B cell (primary cell): Measurements from ENCODE around the gene RFX3. TPM values are rescaled to one million over a fixed set of nuclear protein-coding genes. Genes with fewer than 3 reads are reported as not detected.

Source experiments
- ATAC-seq: fragments of 200-7000 bp; cut with Tn5 transposase; one replicate; pipeline ENCODE4 v1.10.0; 2021; ENCODE audit warnings: low read depth, mild to moderate bottlenecking, moderate number of reproducible peaks, moderate library complexity
- CTCF ChIA-PET: fragments of 350-600 bp; sonication (Branson Sonifier 250); formaldehyde crosslinking; loops from one replicate; lab custom pipeline; 2021; ENCODE audit warnings: antibody characterized with exemption, inconsistent platforms; lab: Charles Lee
- POLR2A ChIA-PET: fragments of 350-600 bp; sonication (Branson Sonifier 250); formaldehyde crosslinking; loops from one replicate; lab custom pipeline; 2021; ENCODE audit warnings: antibody characterized with exemption; lab: Charles Lee
- DNase-seq: peaks from one replicate; pipeline ENCODE4 v3.0.0; 2013
- H2AFZ ChIP-seq: 2 replicates; pipeline ENCODE4 v1.6.1; 2012; ENCODE audit warnings: mild to moderate bottlenecking, low read depth, low read length; ENCODE audit not compliant: insufficient read depth, poor library complexity, severe bottlenecking
- H3K27ac ChIP-seq, 2 donors: 1 replicate in 1 of 2; 2 replicates in 1 of 2; pipeline ENCODE4 v1.5.1; 2012 to 2013; ENCODE audit warnings: low read length in 2 of 2, mild to moderate bottlenecking in 2 of 2, moderate library complexity in 1 of 2
- H3K27me3 ChIP-seq, 4 experiments: fragments of 200-600 bp in 1 of 4; sonication (generic) in 1 of 4; replicated peaks in 1 of 4; 1 replicate in 2 of 4; 2 replicates in 2 of 4; pipeline versions ENCODE4 v1.6.1 to v1.7.0; 2013 to 2016; ENCODE audit warnings: low read length in 3 of 4, mild to moderate bottlenecking in 2 of 4, mixed read lengths in 1 of 4, moderate library complexity in 1 of 4; ENCODE audit not compliant: insufficient read depth in 4 of 4, control insufficient read depth in 3 of 4; ENCODE audit errors: control extremely low read depth in 1 of 4
- H3K36me3 ChIP-seq, 2 experiments: replicated peaks in 1 of 2; 1 replicate in 1 of 2; 2 replicates in 1 of 2; pipeline versions ENCODE4 v1.6.1 to v1.7.1; 2013; ENCODE audit warnings: low read length in 1 of 2; ENCODE audit not compliant: insufficient read depth in 2 of 2, control insufficient read depth in 1 of 2; ENCODE audit errors: control extremely low read depth in 1 of 2, extremely low read depth in 1 of 2
- H3K4me1 ChIP-seq, 2 donors: fragments of 200-600 bp in 1 of 2; sonication (generic) in 1 of 2; 1 replicate in 1 of 2; 2 replicates in 1 of 2; pipeline versions ENCODE4 v1.5.1 to v1.6.1; 2013 to 2017; ENCODE audit warnings: low read length in 2 of 2; ENCODE audit not compliant: control insufficient read depth in 2 of 2, insufficient read depth in 2 of 2
- H3K4me2 ChIP-seq: replicated peaks from 2 replicates; pipeline ENCODE3; 2012; ENCODE audit warnings: mild to moderate bottlenecking, low read depth, low read length; ENCODE audit not compliant: poor library complexity, severe bottlenecking
- H3K4me3 ChIP-seq, 5 experiments: fragments of 200-600 bp in 1 of 5; sonication (generic) in 1 of 5; 1 replicate in 3 of 5; 2 replicates in 2 of 5; pipeline versions ENCODE4 v1.5.1 to v1.7.0; 2011 to 2016; ENCODE audit warnings: low read length in 4 of 5, mild to moderate bottlenecking in 4 of 5, low read depth in 2 of 5, control low read depth in 1 of 5, moderate library complexity in 1 of 5; ENCODE audit not compliant: insufficient read depth in 1 of 5; ENCODE audit errors: control extremely low read depth in 1 of 5, extremely low read depth in 1 of 5
- H3K79me2 ChIP-seq: fragments of 200-600 bp; sonication (generic); one replicate; pipeline ENCODE4 v1.6.0; 2016; ENCODE audit warnings: low read length; ENCODE audit not compliant: control insufficient read depth, insufficient read depth
- H3K9ac ChIP-seq: fragments of 200-600 bp; sonication (generic); 2 replicates; pipeline ENCODE4 v1.6.1; 2017; ENCODE audit warnings: mild to moderate bottlenecking, low read length, moderate library complexity
- H3K9me3 ChIP-seq, 3 donors: one replicate each; pipeline versions ENCODE4 v1.6.1 to v1.7.1; 2013; ENCODE audit warnings: low read length in 2 of 3; ENCODE audit not compliant: control insufficient read depth in 2 of 3, insufficient read depth in 1 of 3; ENCODE audit errors: control extremely low read depth in 1 of 3
- H4K20me1 ChIP-seq: 2 replicates; pipeline ENCODE4 v1.6.0; 2012; ENCODE audit warnings: mild to moderate bottlenecking, low read length; ENCODE audit not compliant: insufficient read depth, control insufficient read depth, poor library complexity, severe bottlenecking
- H3K27ac Mint-ChIP-seq: one replicate; pipeline ENCODE4 v1.8.0; 2021; ENCODE audit warnings: mixed read lengths
- H3K27me3 Mint-ChIP-seq: one replicate; pipeline ENCODE4 v1.8.0; 2021; ENCODE audit warnings: mixed read lengths
- H3K4me1 Mint-ChIP-seq: one replicate; pipeline ENCODE4 v1.8.0; 2021; ENCODE audit warnings: mixed read lengths
- H3K4me3 Mint-ChIP-seq: one replicate; pipeline ENCODE4 v1.8.0; 2021; ENCODE audit warnings: mixed read lengths
- H3K9me3 Mint-ChIP-seq: one replicate; pipeline ENCODE4 v1.8.0; 2022; ENCODE audit warnings: mixed read lengths; ENCODE audit not compliant: insufficient read depth
- EZH2 ChIP-seq: IDR thresholded peaks from 2 replicates; pipeline ENCODE4 v1.6.1; 2012; ENCODE audit warnings: borderline replicate concordance, low read depth, mild to moderate bottlenecking, moderate library complexity, low read length; ENCODE audit not compliant: insufficient read depth, poor library complexity, severe bottlenecking
- WGBS: methylation state at CpG from one replicate; pipeline ENCODE4 v1.1.5; 2013; ENCODE audit warnings: missing lambda C conversion rate; ENCODE audit not compliant: insufficient coverage; 5-methylcytosine and 5-hydroxymethylcytosine counted together
- intact Hi-C: fragments of 100-400 bp; cut with micrococcal nuclease; formaldehyde crosslinking; loops from one replicate; pipeline ENCODE4 v1.10.0; 2022
- polyA plus RNA-seq: library from polyadenylated mRNA; depleted of rRNA; stranded (reverse); fragments of >200 nt; gene quantifications from 2 replicates; pipeline ENCODE4 v1.2.3, GENCODE V29; 2012
- total RNA-seq, 2 donors: library from RNA; stranded (reverse); fragments of 120-200 nt in 1 of 2; gene quantifications; 1 replicate in 1 of 2; 2 replicates in 1 of 2; pipeline versions ENCODE4 v1.2.3 to v1.2.4, GENCODE V29; 2013 to 2022
- TF ChIP-seq, protein P1 (sequence below): fragments of 200-600 bp; IDR thresholded peaks from one replicate; pipeline ENCODE4 v1.8.0; 2022; ENCODE audit warnings: antibody characterized with exemption, mild to moderate bottlenecking

The RFX3 gene
- total and polyA plus RNA-seq, 2 donors (not counting 1 experiment from before 2014, with no cell fraction given), result 6.1 to 39.1 TPM

DNA sequence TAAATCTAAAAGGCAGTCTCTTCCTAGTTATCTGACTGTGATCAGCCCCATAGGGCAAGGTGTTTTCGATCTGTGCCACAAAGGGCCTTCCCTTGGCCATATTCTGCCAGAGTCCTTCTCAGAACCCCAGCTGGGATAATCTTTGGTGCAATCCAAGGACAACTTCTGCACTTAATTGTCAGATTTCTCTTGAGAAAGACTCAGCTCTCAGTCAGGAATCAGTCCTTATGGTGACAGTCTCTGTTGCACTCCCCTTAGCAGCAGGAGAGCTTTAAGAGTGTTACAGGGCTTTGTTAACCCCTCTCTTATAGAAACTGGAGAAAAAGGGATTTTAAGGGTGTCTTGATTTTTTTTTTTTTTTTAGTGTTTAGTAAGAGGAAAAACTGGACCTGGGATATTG, 15.4 kb upstream of the RFX3 start:
- WGBS, result 100% methylated on average over 1 of the region's 1 CpG
- H3K27ac ChIP-seq, result no peak overlapping the region
- H3K4me2 ChIP-seq, result no peak overlapping the region
- no peaks in the 10 kb centered on the region for H3K9me3 ChIP-seq
- ChIA-PET CTCF (interaction anchor here (0.7 kb wide), 1 partner anchor 26 kb away, joined by 3 read pairs; no protein-coding TSS in a partner anchor), POLR2A (no interaction called here)
- no peaks in the 10 kb centered on the region for H3K36me3 ChIP-seq
- H3K9ac ChIP-seq, result no peak overlapping the region
- H4K20me1 ChIP-seq, result no peaks in the 10 kb centered on the region
- H3K27me3 ChIP-seq, result no peaks in the 10 kb centered on the region
- TF ChIP-seq EZH2, result no peak
- TF ChIP-seq, protein P1, sequence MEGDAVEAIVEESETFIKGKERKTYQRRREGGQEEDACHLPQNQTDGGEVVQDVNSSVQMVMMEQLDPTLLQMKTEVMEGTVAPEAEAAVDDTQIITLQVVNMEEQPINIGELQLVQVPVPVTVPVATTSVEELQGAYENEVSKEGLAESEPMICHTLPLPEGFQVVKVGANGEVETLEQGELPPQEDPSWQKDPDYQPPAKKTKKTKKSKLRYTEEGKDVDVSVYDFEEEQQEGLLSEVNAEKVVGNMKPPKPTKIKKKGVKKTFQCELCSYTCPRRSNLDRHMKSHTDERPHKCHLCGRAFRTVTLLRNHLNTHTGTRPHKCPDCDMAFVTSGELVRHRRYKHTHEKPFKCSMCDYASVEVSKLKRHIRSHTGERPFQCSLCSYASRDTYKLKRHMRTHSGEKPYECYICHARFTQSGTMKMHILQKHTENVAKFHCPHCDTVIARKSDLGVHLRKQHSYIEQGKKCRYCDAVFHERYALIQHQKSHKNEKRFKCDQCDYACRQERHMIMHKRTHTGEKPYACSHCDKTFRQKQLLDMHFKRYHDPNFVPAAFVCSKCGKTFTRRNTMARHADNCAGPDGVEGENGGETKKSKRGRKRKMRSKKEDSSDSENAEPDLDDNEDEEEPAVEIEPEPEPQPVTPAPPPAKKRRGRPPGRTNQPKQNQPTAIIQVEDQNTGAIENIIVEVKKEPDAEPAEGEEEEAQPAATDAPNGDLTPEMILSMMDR, result no peak
- H3K4me3 ChIP-seq, result no peak overlapping the region
- H3K79me2 ChIP-seq, result peaks cover 8% of the 10 kb centered on the region
- H3K4me1 Mint-ChIP-seq, result peaks cover 2% of the 10 kb centered on the region
- no peak for DNase-seq
- intact Hi-C loops, result no loop called here
- H3K9me3 Mint-ChIP-seq, result no peaks in the 10 kb centered on the region
- no peak overlapping the region for H3K4me3 Mint-ChIP-seq
- no peaks in the 10 kb centered on the region for H3K4me1 ChIP-seq
- no peak overlapping the region for H2AFZ ChIP-seq
- no peak overlapping the region for H3K27ac Mint-ChIP-seq
- H3K27me3 Mint-ChIP-seq, result no peaks in the 10 kb centered on the region
- ATAC-seq, result no peak

DNA sequence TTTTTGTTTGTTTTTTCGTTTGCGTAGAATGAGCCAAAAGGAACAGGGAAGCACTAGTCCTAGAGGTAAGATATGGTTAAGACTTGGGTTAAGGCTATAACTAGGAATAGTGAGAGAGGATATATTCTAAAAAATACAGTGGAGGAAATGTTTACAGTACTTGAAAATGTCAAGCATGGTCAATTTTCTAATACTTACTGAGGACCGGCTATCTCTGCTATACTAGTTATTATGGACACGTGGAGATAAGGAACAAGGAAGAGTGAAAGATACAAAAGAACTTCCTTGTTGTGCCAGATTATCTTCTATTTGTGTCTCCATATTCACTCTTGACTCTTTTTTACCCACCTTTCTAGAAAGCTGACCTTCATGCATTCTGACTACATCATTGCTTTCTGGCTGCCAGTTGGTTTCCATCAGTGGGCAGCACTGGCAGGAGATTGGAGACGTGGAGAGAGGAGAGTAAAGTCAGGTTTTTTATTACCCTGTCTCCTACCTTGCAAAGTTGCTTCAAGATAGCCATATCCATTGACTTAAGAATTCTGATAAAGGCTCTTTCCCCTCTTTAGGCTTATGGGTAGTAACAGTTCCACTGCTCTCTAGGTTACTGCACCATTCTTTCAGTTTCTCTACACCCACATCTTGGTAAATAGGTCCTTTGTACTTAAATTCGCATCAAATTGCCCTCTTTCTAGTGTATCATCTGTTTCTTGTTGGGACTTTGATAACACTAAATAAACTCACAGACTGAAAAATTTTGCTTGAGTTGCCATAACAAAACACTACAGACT, 9.0 kb upstream of the RFX3 start:
- peaks cover 4% of the 10 kb centered on the region for H3K4me1 Mint-ChIP-seq
- ChIA-PET POLR2A (no interaction called here), CTCF (no interaction called here)
- Histone ChIP-seq H3K4me1 (peaks cover 0 to under 1% of the 10 kb centered on the region in 2 donors), H3K9ac (no peak overlapping the region), H3K27me3 (no peaks in the 10 kb centered on the region), H3K27ac (no peak overlapping the region), H3K79me2 (peaks cover 28% of the 10 kb centered on the region), H4K20me1 (no peaks in the 10 kb centered on the region), H2AFZ (no peak overlapping the region), H3K4me2 (no peak overlapping the region), H3K36me3 (peaks cover 0 to 1% of the 10 kb centered on the region in 2 experiments), H3K9me3 (no peaks in the 10 kb centered on the region), H3K4me3 (no peak overlapping the region)
- no peaks in the 10 kb centered on the region for H3K9me3 Mint-ChIP-seq
- intact Hi-C loops, result no loop called here
- DNase-seq (no peak), ATAC-seq (no peak)
- 91% methylated on average over 4 of the region's 6 CpGs for WGBS
- no peak overlapping the region for H3K27ac Mint-ChIP-seq
- no peaks in the 10 kb centered on the region for H3K27me3 Mint-ChIP-seq
- TF ChIP-seq, protein P1, result no peak
- TF ChIP-seq EZH2, result no peak
- no peak overlapping the region for H3K4me3 Mint-ChIP-seq
